ENCODE measurements around the gene EXOC6. TPM values are rescaled to one million over a fixed set of nuclear protein-coding genes. Genes with fewer than 3 reads are reported as not detected.
"Not testable (repeated sequence)": the region's sequence is repeated elsewhere in the genome, so short reads cannot be mapped to it uniquely, and the experiment has no call there.

Gene EXOC6
- total and polyA plus RNA-seq, 2 donors from 2014 or later: 9.5 to 17.0 TPM

DNA sequence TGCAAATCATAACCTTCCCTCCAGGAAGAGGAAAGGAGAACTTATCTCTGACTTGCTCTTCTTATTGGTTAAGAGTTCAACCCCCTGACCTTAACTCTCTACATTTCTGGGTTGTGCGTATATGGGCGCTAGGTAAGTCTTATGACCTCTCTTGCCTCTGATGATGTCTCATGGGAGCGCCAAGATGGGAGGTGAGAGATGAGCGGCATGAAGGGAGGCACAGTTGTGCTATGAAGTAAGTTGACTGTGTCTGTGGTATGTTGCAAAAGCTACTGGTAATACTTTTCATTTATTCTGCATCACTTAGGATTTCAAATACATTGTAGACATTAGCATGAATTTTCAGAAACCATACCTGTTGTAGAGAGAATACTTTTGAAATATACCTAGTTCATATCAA, 59.0 kb downstream of the EXOC6 start:
- no peak for DNase-seq
- Histone ChIP-seq H3K4me1 (ENCODE audit: control insufficient read depth in 2 of 3, insufficient read depth in 2 of 3, low read depth in 1 of 3, low read length in 3 of 3) (no peaks in the 10 kb centered on the region), H3K9ac (ENCODE audit: low read length in 3 of 3) (no peak overlapping the region), H3K27ac (ENCODE audit: low read depth in 2 of 2, low read length in 2 of 2) (no peak overlapping the region), H3K36me3 (ENCODE audit: control insufficient read depth in 2 of 3, insufficient read depth in 3 of 3, low read length in 3 of 3) (peaks cover 0 to 3% (median 0%) of the 10 kb centered on the region in 3 donors), H3K9me3 (ENCODE audit: control insufficient read depth in 2 of 3, insufficient read depth in 1 of 3, low read length in 3 of 3) (no peaks in the 10 kb centered on the region), H3K27me3 (ENCODE audit: control insufficient read depth, insufficient read depth, low read length) (no peaks in the 10 kb centered on the region), H3K4me3 (ENCODE audit: low read length in 3 of 3) (no peak overlapping the region)
- TF ChIP-seq, protein P1, sequence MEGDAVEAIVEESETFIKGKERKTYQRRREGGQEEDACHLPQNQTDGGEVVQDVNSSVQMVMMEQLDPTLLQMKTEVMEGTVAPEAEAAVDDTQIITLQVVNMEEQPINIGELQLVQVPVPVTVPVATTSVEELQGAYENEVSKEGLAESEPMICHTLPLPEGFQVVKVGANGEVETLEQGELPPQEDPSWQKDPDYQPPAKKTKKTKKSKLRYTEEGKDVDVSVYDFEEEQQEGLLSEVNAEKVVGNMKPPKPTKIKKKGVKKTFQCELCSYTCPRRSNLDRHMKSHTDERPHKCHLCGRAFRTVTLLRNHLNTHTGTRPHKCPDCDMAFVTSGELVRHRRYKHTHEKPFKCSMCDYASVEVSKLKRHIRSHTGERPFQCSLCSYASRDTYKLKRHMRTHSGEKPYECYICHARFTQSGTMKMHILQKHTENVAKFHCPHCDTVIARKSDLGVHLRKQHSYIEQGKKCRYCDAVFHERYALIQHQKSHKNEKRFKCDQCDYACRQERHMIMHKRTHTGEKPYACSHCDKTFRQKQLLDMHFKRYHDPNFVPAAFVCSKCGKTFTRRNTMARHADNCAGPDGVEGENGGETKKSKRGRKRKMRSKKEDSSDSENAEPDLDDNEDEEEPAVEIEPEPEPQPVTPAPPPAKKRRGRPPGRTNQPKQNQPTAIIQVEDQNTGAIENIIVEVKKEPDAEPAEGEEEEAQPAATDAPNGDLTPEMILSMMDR (IDR thresholded peaks at IDR 0.05; ENCODE audit: borderline replicate concordance, extremely low read depth, insufficient read depth): no peak
- no peak for FAIRE-seq
- intact Hi-C loops (cut with DNase I): no loop called here

DNA sequence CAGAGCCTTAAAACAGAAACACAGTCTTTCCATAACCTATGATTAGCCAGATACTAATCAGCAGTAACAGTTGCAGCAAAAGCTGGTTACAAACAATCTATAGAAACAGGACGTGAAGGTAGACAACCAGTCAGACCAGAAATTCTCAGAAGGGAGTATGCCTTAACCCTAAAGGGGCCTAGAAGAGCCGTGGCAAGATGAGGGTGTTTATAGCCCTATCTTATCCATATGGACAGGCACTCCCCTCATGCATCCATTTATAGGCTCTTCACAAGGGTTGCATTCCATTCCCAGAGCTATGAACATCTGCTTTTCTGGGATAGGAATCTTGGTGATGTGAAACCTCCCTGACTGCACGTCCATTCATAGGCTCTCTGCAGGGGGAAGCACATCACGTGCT, 64.3 kb downstream of the EXOC6 start:
- H3K9ac ChIP-seq (ENCODE audit: low read length in 3 of 3); H3K4me1 ChIP-seq (ENCODE audit: control insufficient read depth in 2 of 3, insufficient read depth in 2 of 3, low read depth in 1 of 3, low read length in 3 of 3); intact Hi-C loops (cut with DNase I); H3K36me3 ChIP-seq (ENCODE audit: control insufficient read depth in 2 of 3, insufficient read depth in 3 of 3, low read length in 3 of 3); FAIRE-seq; H3K9me3 ChIP-seq (ENCODE audit: control insufficient read depth in 2 of 3, insufficient read depth in 1 of 3, low read length in 3 of 3); H3K4me3 ChIP-seq (ENCODE audit: low read length in 3 of 3); H3K27ac ChIP-seq (ENCODE audit: low read depth in 2 of 2, low read length in 2 of 2); H3K27me3 ChIP-seq (ENCODE audit: control insufficient read depth, insufficient read depth, low read length); DNase-seq: not testable (repeated sequence)

DNA sequence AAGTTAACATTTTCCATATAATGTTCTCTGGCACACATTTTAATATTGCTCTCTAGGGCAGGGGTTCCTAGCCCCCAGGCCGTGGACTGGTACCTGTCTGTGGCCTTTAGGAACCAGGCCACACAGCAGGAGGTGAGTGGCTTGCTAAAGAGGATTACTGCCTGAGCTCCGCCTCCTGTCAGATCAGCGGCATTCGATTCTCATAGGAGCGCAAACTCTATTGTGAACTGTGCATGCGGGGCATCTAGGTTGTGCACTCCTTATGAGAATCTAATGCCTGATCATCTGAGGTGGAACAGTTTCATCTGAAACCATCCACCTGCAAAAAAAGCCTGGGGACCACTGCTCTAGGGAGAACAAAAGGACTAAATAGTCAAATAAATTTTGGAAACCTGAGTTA, 65.7 kb downstream of the EXOC6 start:
- no peaks in the 10 kb centered on the region for H3K27me3 ChIP-seq (ENCODE audit: control insufficient read depth, insufficient read depth, low read length)
- H3K27ac ChIP-seq (ENCODE audit: low read depth in 2 of 2, low read length in 2 of 2): no peak overlapping the region
- H3K4me3 ChIP-seq (ENCODE audit: low read length in 3 of 3): no peak overlapping the region
- no peaks in the 10 kb centered on the region for H3K4me1 ChIP-seq (ENCODE audit: control insufficient read depth in 2 of 3, insufficient read depth in 2 of 3, low read depth in 1 of 3, low read length in 3 of 3)
- DNase-seq: no peak
- H3K9ac ChIP-seq (ENCODE audit: low read length in 3 of 3): no peak overlapping the region
- peaks cover 0 to 3% (median 0%) of the 10 kb centered on the region in 3 donors for H3K36me3 ChIP-seq (ENCODE audit: control insufficient read depth in 2 of 3, insufficient read depth in 3 of 3, low read length in 3 of 3)
- TF ChIP-seq, protein P1 (IDR thresholded peaks at IDR 0.05; ENCODE audit: borderline replicate concordance, extremely low read depth, insufficient read depth): no peak
- intact Hi-C loops (cut with DNase I): no loop called here
- FAIRE-seq: no peak
- H3K9me3 ChIP-seq (ENCODE audit: control insufficient read depth in 2 of 3, insufficient read depth in 1 of 3, low read length in 3 of 3): no peaks in the 10 kb centered on the region

DNA sequence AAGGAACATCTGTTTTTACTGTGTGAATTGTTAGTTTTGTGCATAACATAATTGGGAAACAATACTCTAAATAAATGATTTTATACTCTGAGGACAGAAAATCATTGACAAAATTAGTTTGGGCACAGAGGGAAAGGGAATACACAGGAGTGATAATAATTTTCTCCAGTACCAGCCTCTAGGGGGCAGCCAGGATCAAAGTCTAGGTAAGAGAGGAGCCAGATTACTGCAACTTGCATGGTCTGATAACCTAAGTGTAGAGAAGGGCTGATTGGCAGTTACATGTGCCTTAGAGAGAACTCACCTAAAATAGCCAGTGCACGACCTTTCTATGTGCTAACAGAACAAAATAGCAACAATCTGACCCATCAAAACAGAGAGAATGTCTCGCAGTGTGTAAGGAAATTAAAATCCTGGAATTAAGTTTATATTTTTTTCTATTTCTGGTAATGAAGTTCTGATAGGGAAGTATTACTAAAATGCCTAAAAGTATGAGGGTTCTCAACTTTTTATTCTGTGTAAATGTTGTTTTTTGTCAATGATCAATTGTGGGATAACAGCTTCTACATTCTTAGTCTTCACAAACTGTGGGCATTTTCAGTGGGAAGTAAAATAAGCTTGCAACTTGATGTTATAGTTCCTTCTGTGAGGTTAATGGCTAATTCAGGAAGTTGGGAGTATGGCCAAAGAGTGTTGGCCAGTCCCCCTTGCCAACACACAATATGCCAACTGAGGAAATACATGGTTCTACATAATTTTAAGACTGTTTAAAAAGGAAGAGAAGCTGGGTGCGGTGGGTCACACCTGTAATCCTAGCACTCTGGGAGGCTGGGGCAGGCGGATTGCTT, 66.4 kb downstream of the EXOC6 start:
- no peaks in the 10 kb centered on the region for H3K9me3 ChIP-seq (ENCODE audit: control insufficient read depth in 2 of 3, insufficient read depth in 1 of 3, low read length in 3 of 3)
- DNase-seq (peak in 3 of 5 donors; percentile 38 to 72 (median 60)), FAIRE-seq (peak; percentile 70)
- peaks cover 0 to 3% (median 0%) of the 10 kb centered on the region in 3 donors for H3K36me3 ChIP-seq (ENCODE audit: control insufficient read depth in 2 of 3, insufficient read depth in 3 of 3, low read length in 3 of 3)
- H3K4me1 ChIP-seq (ENCODE audit: control insufficient read depth in 2 of 3, insufficient read depth in 2 of 3, low read depth in 1 of 3, low read length in 3 of 3): no peaks in the 10 kb centered on the region
- no peaks in the 10 kb centered on the region for H3K27me3 ChIP-seq (ENCODE audit: control insufficient read depth, insufficient read depth, low read length)
- no peak overlapping the region for H3K27ac ChIP-seq (ENCODE audit: low read depth in 2 of 2, low read length in 2 of 2)
- no peak overlapping the region for H3K9ac ChIP-seq (ENCODE audit: low read length in 3 of 3)
- H3K4me3 ChIP-seq (ENCODE audit: low read length in 3 of 3): no peak overlapping the region
- intact Hi-C loops (cut with DNase I): no loop called here
- TF ChIP-seq, protein P1 (IDR thresholded peaks at IDR 0.05; ENCODE audit: borderline replicate concordance, extremely low read depth, insufficient read depth): peak; percentile 57

Measured in kidney (tissue), 14 donors.